Right renal cortex interstitium (tissue), 3 donors: ENCODE data around the gene FNDC3B. TPM values are rescaled to one million over a fixed set of nuclear protein-coding genes. Genes with fewer than 3 reads are reported as not detected.
"Not testable (repeated sequence)": the region's sequence is repeated elsewhere in the genome, so short reads cannot be mapped to it uniquely, and the experiment has no call there.

Experiments
- DNase-seq, 3 donors: peaks; one replicate each; pipeline ENCODE4 v3.0.0-alpha.2; 2013; ENCODE audit warnings: low read depth in 3 of 3, low spot score in 2 of 3
- polyA plus RNA-seq, 3 donors: library from polyadenylated mRNA; unstranded; fragments of 120-200 nt; gene quantifications; one replicate each; pipeline ENCODE4 v1.2.1, GENCODE V29; 2013; ENCODE audit not compliant: insufficient read length in 3 of 3

FNDC3B gene
- polyA plus RNA-seq, 3 donors, result 60.2 to 64.6 (median 62.3) TPM

- DNase-seq, result no peak
Measured at GRCh38 chr3:172346161-172346560, 306.8 kb downstream of the FNDC3B start.

- no peak for DNase-seq
Measured at GRCh38 chr3:172347895-172348679, 308.7 kb downstream of the FNDC3B start.

- DNase-seq, result no peak
Measured at GRCh38 chr3:172351895-172352466, 312.6 kb downstream of the FNDC3B start.

GRCh38 chr3:172352786-172353185 is 313.4 kb downstream of the FNDC3B start:
- no peak for DNase-seq

GRCh38 chr3:172354931-172355499 is 315.6 kb downstream of the FNDC3B start:
- no peak for DNase-seq

- no peak for DNase-seq
Measured at GRCh38 chr3:172355836-172356235, 316.5 kb downstream of the FNDC3B start.

- no peak for DNase-seq
Measured at GRCh38 chr3:172356427-172356826, 317.0 kb downstream of the FNDC3B start.

- DNase-seq, result no peak
Measured at GRCh38 chr3:172357850-172358754, 318.7 kb downstream of the FNDC3B start.

- no peak for DNase-seq
Measured at GRCh38 chr3:172359231-172359630, 319.9 kb downstream of the FNDC3B start.

GRCh38 chr3:172359996-172360395 is 320.6 kb downstream of the FNDC3B start:
- DNase-seq, result no peak

- DNase-seq, result no peak
Measured at GRCh38 chr3:172362583-172362982, 323.2 kb downstream of the FNDC3B start.

- no peak for DNase-seq
Measured at GRCh38 chr3:172364374-172365027, 325.1 kb downstream of the FNDC3B start.

GRCh38 chr3:172365028-172365567 is 325.7 kb downstream of the FNDC3B start:
- DNase-seq, result no peak

- no peak for DNase-seq
Measured at GRCh38 chr3:172367205-172368105, 328.1 kb downstream of the FNDC3B start.

- not testable (repeated sequence) for DNase-seq
Measured at GRCh38 chr3:172368556-172368955, 329.2 kb downstream of the FNDC3B start.

- DNase-seq, result no peak
Measured at GRCh38 chr3:172369590-172370259, 330.3 kb downstream of the FNDC3B start.

GRCh38 chr3:172370419-172370818 is 331.0 kb downstream of the FNDC3B start:
- no peak for DNase-seq

- DNase-seq, result no peak
Measured at GRCh38 chr3:172371544-172371943, 332.2 kb downstream of the FNDC3B start.

GRCh38 chr3:172372895-172373294 is 333.5 kb downstream of the FNDC3B start:
- DNase-seq, result no peak
